ENCODE results near the gene ZBTB24. TPM values are rescaled to one million over a fixed set of nuclear protein-coding genes. Genes with fewer than 3 reads are reported as not detected.
A peak's percentile ranks its signal among the peaks of the same experiment; 100 is the strongest.
"Not testable (repeated sequence)": the region's sequence is repeated elsewhere in the genome, so short reads cannot be mapped to it uniquely, and the experiment has no call there.

Gene ZBTB24
- 7.4 TPM for total RNA-seq

GRCh38 chr6:109482905-109483734 lies at the start of gene ZBTB24:
Gene ZBTB24 (minus strand): TSS chr6:109483219. CDS start chr6:109482026, 1,193 bp downstream.
- DNase-seq, result peak; percentile 80

- DNase-seq, result no peak
Measured at GRCh38 chr6:109531446-109531845, 48.4 kb upstream of the ZBTB24 start.

- DNase-seq, result no peak
Measured at GRCh38 chr6:109527989-109528388, 45.0 kb upstream of the ZBTB24 start.

- DNase-seq, result peak; percentile 12
Measured at GRCh38 chr6:109526905-109527628, 44.0 kb upstream of the ZBTB24 start.

GRCh38 chr6:109524129-109524528 lies 41.1 kb upstream of the ZBTB24 start:
- DNase-seq, result no peak

- DNase-seq, result no peak
Measured at GRCh38 chr6:109523478-109523877, 40.5 kb upstream of the ZBTB24 start.

GRCh38 chr6:109521080-109521479 lies 38.1 kb upstream of the ZBTB24 start:
- no peak for DNase-seq

GRCh38 chr6:109519647-109520046 lies 36.6 kb upstream of the ZBTB24 start:
- DNase-seq, result not testable (repeated sequence)

- DNase-seq, result no peak
Measured at GRCh38 chr6:109516929-109517328, 33.9 kb upstream of the ZBTB24 start.

- no peak for DNase-seq
Measured at GRCh38 chr6:109515781-109516409, 32.9 kb upstream of the ZBTB24 start.

- no peak for DNase-seq
Measured at GRCh38 chr6:109514946-109515345, 31.9 kb upstream of the ZBTB24 start.

- no peak for DNase-seq
Measured at GRCh38 chr6:109513571-109514071, 30.6 kb upstream of the ZBTB24 start.

GRCh38 chr6:109512271-109512817 lies 29.3 kb upstream of the ZBTB24 start:
- no peak for DNase-seq

GRCh38 chr6:109511832-109512231 lies 28.8 kb upstream of the ZBTB24 start:
- DNase-seq, result no peak

- DNase-seq, result no peak
Measured at GRCh38 chr6:109510358-109510757, 27.3 kb upstream of the ZBTB24 start.

GRCh38 chr6:109508166-109508860 lies 25.3 kb upstream of the ZBTB24 start:
- DNase-seq, result no peak

GRCh38 chr6:109507490-109508072 lies 24.6 kb upstream of the ZBTB24 start:
- no peak for DNase-seq

- no peak for DNase-seq
Measured at GRCh38 chr6:109506841-109507240, 23.8 kb upstream of the ZBTB24 start.

- DNase-seq, result no peak
Measured at GRCh38 chr6:109506314-109506713, 23.3 kb upstream of the ZBTB24 start.

- DNase-seq, result no peak
Measured at GRCh38 chr6:109503327-109504224, 20.6 kb upstream of the ZBTB24 start.
